GM12878 (cell line): ENCODE results near the gene SBF2.

Experiments
- BRCA1 ChIP-seq: IDR thresholded peaks from 2 replicates; pipeline ENCODE4 v1.6.1; 2011; ENCODE audit warnings: low read depth, low read length, improper control_type of control experiment
- CTCF ChIP-seq, 3 experiments: IDR thresholded peaks in 2 of 3; conservative IDR thresholded peaks in 1 of 3; 2 replicates each; pipeline ENCODE4 v1.5.1; 2011; ENCODE audit warnings: low read depth in 3 of 3, low read length in 3 of 3, mild to moderate bottlenecking in 3 of 3, control low read depth in 2 of 3, moderate library complexity in 2 of 3, inconsistent platforms in 1 of 3, mixed read lengths in 1 of 3; ENCODE audit not compliant: control insufficient read depth in 2 of 3, insufficient read depth in 1 of 3; ENCODE audit errors: extremely low read depth in 1 of 3
- IKZF1 ChIP-seq: fragments of 450-650 bp; conservative IDR thresholded peaks from 2 replicates; pipeline ENCODE4 v1.6.1; 2017; ENCODE audit warnings: antibody characterized with exemption, mild to moderate bottlenecking
- PBX3 ChIP-seq: IDR thresholded peaks from 2 replicates; pipeline ENCODE4 v1.6.1; 2011; ENCODE audit warnings: mild to moderate bottlenecking, low read depth, low read length, moderate library complexity; ENCODE audit not compliant: insufficient replicate concordance

- no peak for TF ChIP-seq CTCF (IDR thresholded peaks at IDR 0.05 in 2 of 3, conservative IDR thresholded peaks at IDR 0.05 in 1 of 3; ENCODE audit: control insufficient read depth in 2 of 3, extremely low read depth in 1 of 3, insufficient read depth in 1 of 3, low read depth in 3 of 3, low read length in 3 of 3)
- TF ChIP-seq BRCA1 = no peak
- TF ChIP-seq PBX3 = no peak
- no peak for TF ChIP-seq IKZF1
These were observed 516.5 kb downstream of the SBF2 start for GRCh38 chr11:9777525-9777924.
